ENCODE measurements around the gene COPB1.

GRCh38 chr11:14417186-14417585 lies 82.4 kb downstream of the COPB1 start:
- no peak for TF ChIP-seq CTCF (optimal IDR thresholded peaks at IDR 0.05 in 1 of 3, IDR thresholded peaks at IDR 0.05 in 1 of 3, conservative IDR thresholded peaks at IDR 0.05 in 1 of 3; ENCODE audit: extremely low read depth in 1 of 3, insufficient read depth in 2 of 3, low read length in 3 of 3)
- TF ChIP-seq EZH2 (IDR thresholded peaks at IDR 0.05; ENCODE audit: low read length), result no peak

Measured in keratinocyte (primary cell).